HG02884 (cell line): ENCODE results near the gene ADAMTS3.

ENCODE experiments used
- ATAC-seq: cut with Tn5 transposase; IDR thresholded peaks from one replicate; pipeline ENCODE4 v1.9.1; 2021; ENCODE audit warnings: mild to moderate bottlenecking, moderate library complexity; ENCODE audit not compliant: unreplicated experiment

The ADAMTS3 gene

DNA sequence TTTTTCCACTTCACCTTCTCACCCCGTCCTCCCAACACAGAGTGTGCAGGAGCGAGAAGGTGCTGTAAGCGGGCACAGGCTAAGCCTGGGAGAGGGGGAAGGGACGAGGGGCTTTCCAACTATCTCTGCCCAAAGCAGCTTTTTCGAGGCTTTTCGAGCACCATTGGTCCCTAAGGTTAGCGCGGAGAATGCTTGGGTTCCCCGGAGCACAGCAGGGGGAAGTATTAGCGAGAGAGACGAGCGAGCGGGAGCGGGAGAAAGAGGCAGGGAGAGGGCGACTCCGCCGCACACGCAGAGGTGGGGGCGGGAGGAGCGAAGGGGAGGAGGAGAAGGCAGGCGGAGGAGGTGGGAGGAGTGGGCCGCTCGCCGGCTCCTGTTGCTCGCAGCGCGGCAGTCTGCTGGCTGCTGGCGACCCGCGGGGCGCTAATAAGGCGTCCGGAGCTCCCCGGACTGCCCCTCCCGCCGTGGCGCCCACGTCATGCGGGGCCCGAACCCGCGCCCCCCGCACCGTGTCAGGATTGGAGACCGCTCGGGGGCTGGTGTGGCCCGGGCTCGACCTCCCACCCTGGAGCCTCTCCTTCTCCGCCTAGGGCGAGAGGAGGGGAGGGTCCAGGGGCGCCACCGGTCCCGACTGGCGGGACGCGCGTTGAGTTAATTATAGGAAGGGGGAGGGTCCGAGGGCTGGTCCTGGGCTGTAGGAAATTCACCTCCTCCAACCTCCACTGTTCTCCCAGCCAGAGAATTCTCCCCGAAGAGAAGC lies at the start of gene ADAMTS3:
TSS of gene ADAMTS3 (minus strand) at position 263 of the 760 bp plus-strand sequence. CDS start 459 bp downstream, outside the sequence.
- ATAC-seq: no peak

GRCh38 chr4:72613959-72614358 lies 44.9 kb upstream of the ADAMTS3 start:
- ATAC-seq: no peak

DNA sequence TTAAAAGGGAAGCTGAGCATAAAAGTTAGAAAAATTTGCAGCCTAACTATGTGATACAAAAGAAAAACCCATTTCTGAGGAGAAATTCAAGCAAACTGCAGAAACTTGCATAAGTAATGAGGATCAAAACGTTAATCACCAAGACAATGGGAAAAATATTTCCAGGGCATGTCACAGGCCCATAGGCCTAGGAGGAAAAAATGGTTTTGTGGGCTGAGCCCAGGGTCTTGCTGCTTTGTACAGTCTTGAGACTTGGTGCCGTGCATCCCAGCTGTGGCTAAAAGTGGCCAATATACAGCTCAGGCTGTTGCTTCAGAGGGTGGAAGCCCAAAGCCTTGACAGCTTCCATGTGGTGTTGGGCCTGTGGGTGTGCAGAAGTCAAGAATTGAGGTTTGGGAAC lies 37.7 kb upstream of the ADAMTS3 start:
- no peak for ATAC-seq

- no peak for ATAC-seq
These were observed 35.3 kb upstream of the ADAMTS3 start for GRCh38 chr4:72604324-72604723.

- no peak for ATAC-seq
These were observed 33.7 kb upstream of the ADAMTS3 start for GRCh38 chr4:72602396-72603376.

DNA sequence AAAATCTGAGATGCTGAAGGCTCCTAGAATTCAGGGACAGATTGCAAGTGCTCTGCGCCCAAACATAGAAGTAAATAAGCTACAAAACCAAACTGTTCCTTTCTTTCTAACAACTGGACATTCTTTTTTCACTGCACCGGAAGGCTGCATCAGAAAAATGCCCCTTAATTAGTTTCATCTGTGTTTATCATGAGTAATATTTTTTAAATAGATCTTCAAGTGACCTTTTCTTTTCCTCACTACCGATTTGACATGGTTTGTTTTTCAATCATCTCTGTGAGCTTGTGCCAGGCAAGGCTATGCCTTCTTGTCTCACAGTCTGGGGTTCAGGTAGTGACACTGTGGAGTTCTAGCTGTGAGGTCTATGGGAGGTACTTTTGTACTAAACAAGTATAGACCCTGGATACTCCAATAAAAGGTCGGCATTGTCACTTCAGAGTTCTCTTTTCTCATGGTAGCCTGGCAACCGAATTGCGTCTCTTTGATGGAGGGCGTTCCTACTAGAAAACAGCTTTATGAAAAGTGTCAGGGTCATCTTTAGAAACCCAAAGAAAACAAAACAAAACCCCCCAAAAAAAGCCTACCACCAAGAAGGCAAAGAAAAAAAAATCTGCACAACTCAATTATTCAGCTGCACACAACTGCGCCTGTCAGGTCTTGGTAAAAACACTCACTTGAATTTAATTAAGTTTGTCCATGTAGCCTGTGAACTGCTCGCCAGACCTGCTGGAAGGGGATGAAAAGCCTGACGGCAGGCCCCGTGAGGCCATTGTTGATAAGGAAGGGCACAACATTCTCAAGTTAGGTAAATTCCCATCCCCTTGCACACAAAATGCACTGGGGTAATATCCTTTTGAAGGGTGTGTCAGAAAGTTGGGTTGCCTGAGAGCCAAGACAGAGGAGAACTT lies 22.8 kb upstream of the ADAMTS3 start:
- no peak for ATAC-seq

- no peak for ATAC-seq
These were observed 18.3 kb upstream of the ADAMTS3 start for GRCh38 chr4:72587334-72587733.

GRCh38 chr4:72582853-72583252 lies 13.8 kb upstream of the ADAMTS3 start:
- ATAC-seq: no peak

DNA sequence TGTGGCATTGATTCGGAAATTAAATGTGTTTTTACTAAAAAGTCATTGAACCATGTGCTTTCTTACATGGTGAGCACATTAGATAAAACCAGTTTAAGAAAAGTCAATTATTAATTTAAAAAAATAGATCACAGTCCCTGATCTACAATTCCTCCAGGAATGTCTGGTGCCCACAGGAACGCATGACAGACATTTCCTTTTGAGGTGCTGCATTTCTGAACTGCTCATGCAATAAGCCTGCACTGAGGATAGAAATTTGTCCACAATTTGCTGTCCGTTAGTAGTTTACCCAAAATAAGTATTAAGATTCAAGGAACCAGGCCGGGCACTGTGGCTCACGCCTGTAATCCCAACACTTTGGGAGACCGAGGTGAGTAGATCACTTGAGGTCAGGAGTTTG lies 8.2 kb upstream of the ADAMTS3 start:
- ATAC-seq: no peak

- no peak for ATAC-seq
These were observed 2.3 kb upstream of the ADAMTS3 start for GRCh38 chr4:72571337-72571736.

GRCh38 chr4:72569719-72570235 lies 756 bp upstream of the ADAMTS3 start:
- no peak for ATAC-seq

GRCh38 chr4:72567821-72568675 lies 973 bp downstream of the ADAMTS3 start:
- ATAC-seq: peak; percentile 49

GRCh38 chr4:72567036-72567435 lies 2.0 kb downstream of the ADAMTS3 start:
- ATAC-seq: no peak

DNA sequence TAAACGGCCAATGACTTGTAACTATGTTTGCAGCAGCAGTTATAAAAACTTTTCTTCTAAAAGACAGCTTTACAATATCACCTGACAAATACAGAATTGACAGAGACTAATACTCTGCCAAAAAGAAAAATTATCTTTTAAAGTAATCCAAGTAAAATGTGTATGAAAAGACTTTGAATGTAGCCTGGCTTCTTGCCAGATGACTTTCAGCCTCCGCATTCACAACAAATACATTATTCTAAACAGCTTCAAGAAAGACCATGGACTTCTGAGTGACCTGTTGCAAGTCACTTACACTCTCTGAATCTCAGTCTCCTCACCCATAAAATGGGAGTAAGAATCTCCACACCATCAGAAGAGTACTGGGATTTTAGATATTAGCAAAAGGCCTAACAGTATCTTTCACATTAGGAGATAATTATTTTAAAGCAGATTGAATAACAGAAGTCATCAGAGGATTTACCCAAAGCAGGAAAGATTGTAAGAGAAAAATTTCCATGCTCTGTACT lies 2.5 kb downstream of the ADAMTS3 start:
- ATAC-seq: no peak

DNA sequence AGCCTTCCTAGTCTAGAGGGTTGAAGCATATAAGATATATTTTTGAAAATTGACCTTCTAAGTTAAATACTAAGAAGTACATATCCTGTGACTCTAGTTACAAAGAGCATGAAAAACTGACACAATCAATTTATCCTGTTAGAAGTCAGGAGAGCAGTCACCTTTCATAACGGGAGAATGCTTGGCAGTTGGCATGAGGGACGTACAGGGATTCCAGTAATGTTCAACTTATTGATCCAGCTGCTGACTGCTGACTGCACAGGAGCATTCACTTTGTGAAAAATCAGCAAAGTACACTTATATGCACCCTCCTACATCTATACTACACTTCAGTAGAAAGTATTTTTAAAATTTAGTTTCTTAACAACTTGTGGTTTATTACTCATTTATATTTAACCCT lies 4.2 kb downstream of the ADAMTS3 start:
- no peak for ATAC-seq

GRCh38 chr4:72564184-72564583 lies 4.8 kb downstream of the ADAMTS3 start:
- no peak for ATAC-seq

- ATAC-seq: no peak
These were observed 10.4 kb downstream of the ADAMTS3 start for GRCh38 chr4:72558655-72559054.

DNA sequence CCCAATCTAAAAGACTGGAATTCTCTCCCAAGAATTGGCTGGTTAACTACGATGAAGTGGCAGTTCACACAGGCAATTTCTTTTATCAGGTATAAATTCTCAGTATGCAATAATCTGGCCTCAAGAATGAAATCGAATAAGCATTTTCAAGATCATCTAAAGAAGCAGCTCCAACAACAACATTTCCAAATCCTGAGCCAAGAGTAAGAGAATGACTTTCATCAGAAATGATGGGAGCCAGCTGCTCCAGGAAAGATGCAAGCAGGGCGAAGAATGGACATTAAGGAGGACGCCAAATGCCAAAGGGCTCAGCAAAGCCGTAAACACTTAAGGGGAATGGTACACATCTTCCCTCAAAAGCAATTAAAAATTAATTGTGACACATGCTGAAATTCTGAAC lies 12.0 kb downstream of the ADAMTS3 start:
- no peak for ATAC-seq

DNA sequence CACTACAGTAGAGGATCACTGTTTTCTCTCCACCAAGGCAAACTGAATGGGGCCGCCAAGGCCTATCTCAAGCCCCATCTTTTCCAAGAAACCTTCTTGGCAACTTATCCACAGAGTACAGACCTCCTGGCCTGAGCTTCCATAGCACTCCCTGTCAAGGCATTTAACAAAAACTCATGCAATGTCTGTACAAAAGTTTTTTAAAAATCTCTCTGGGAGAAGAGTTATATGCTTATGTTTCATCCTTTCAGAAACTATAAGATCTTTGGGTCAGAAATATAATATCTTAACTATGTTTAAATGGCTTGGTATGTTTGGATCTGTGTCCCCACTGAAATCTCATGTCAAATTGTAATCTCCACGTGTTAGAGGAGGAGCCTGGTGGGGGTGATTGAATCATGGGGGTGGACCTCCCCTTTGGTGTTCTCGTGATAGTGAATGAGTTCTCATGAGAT lies 13.6 kb downstream of the ADAMTS3 start:
- ATAC-seq: no peak
